Endothelial cell of umbilical vein (primary cell): ENCODE results near the gene TRIM71.
"Not testable (repeated sequence)": the region's sequence is repeated elsewhere in the genome, so short reads cannot be mapped to it uniquely, and the experiment has no call there.

ENCODE experiments used
- CTCF ChIP-seq, 2 donors: IDR thresholded peaks; 1 replicate in 1 of 2; 2 replicates in 1 of 2; pipeline ENCODE4 v1.5.1; 2011; ENCODE audit warnings: low read length in 2 of 2, mild to moderate bottlenecking in 2 of 2, moderate library complexity in 2 of 2, control low read depth in 1 of 2, inconsistent platforms in 1 of 2, low read depth in 1 of 2; ENCODE audit not compliant: insufficient read depth in 1 of 2; ENCODE audit errors: extremely low read depth in 1 of 2
- EZH2 ChIP-seq: IDR thresholded peaks from 2 replicates; pipeline ENCODE4 v1.6.1; 2012; ENCODE audit warnings: borderline replicate concordance, low read depth, mild to moderate bottlenecking, moderate library complexity, low read length, inconsistent platforms; ENCODE audit not compliant: severe bottlenecking
- FOS ChIP-seq: IDR thresholded peaks from 2 replicates; pipeline ENCODE4 v1.6.1; 2011; ENCODE audit warnings: mild to moderate bottlenecking, low read length, moderate library complexity, borderline replicate concordance; ENCODE audit not compliant: insufficient read depth
- GATA2 ChIP-seq: IDR thresholded peaks from 2 replicates; pipeline ENCODE4 v1.7.0; 2011; ENCODE audit warnings: low read depth, mild to moderate bottlenecking, moderate library complexity, mixed read lengths, low read length; ENCODE audit not compliant: insufficient read length, insufficient read depth
- JUN ChIP-seq: IDR thresholded peaks from 2 replicates; pipeline ENCODE4 v1.6.1; 2011; ENCODE audit warnings: borderline replicate concordance, low read depth; ENCODE audit not compliant: insufficient read length, insufficient read depth
- MYC ChIP-seq: IDR thresholded peaks from one replicate; pipeline ENCODE4 v1.6.1; 2011; ENCODE audit warnings: mild to moderate bottlenecking, low read depth, low read length
- POLR2A ChIP-seq: IDR thresholded peaks from 2 replicates; pipeline ENCODE4 v1.6.1; 2012; ENCODE audit warnings: low read depth, mild to moderate bottlenecking, control low read depth, low read length
- POLR2AphosphoS5 ChIP-seq: IDR thresholded peaks from 2 replicates; pipeline ENCODE4 v1.6.1; 2012; ENCODE audit warnings: low read depth, mild to moderate bottlenecking, control low read depth, low read length, moderate library complexity; ENCODE audit not compliant: insufficient read depth
- TF ChIP-seq, protein P1 (sequence below): IDR thresholded peaks from 2 replicates; pipeline ENCODE4 v1.6.1; 2011; ENCODE audit not compliant: insufficient read depth, insufficient read length

DNA sequence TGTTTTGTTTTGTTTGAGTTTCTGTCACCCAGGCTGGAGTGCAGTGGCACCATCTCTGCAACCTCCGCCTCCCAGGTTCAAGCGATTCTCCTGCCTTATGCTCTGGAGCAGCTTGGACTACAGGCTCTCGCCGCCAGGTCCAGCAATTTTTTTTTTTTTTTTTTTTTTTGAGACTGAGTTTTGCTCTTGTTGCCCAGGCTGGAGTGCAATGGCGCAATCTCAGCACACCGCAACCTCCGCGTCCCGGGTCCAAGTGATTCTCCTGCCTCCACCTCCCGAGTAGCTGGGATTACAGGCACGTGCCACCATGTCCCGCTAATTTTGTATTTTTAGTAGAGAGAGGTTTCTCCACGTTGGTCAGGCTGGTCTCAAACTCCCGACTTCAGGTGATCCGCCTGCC lies 29.2 kb downstream of the TRIM71 start:
- not testable (repeated sequence) for TF ChIP-seq CTCF (IDR thresholded peaks at IDR 0.05; ENCODE audit: extremely low read depth in 1 of 2, insufficient read depth in 1 of 2, low read depth in 1 of 2, low read length in 2 of 2); POLR2A; POLR2AphosphoS5; GATA2; FOS; EZH2; MYC; JUN
- TF ChIP-seq, protein P1, sequence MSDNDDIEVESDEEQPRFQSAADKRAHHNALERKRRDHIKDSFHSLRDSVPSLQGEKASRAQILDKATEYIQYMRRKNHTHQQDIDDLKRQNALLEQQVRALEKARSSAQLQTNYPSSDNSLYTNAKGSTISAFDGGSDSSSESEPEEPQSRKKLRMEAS = not testable (repeated sequence)
